Measurements from ENCODE around the gene TGM5. TPM values are rescaled to one million over a fixed set of nuclear protein-coding genes. Genes with fewer than 3 reads are reported as not detected.

TGM5 gene
- total RNA-seq, 1 donor = not detected

GRCh38 chr15:43277231-43277823 is 10.6 kb upstream of the TGM5 start:
- Histone ChIP-seq H3K27ac (ENCODE audit: low read depth, low read length) (no peak overlapping the region), H2AFZ (ENCODE audit: low read length) (no peak overlapping the region), H4K20me1 (ENCODE audit: insufficient read depth, low read length) (no peaks in the 10 kb centered on the region), H3K4me1 (ENCODE audit: insufficient read depth, low read length) (no peaks in the 10 kb centered on the region), H3K36me3 (ENCODE audit: insufficient read depth, low read length) (no peaks in the 10 kb centered on the region), H3K79me2 (ENCODE audit: insufficient read depth, low read length) (no peaks in the 10 kb centered on the region), H3K4me3 (ENCODE audit: insufficient read depth, low read length) (no peak overlapping the region), H3K27me3 (ENCODE audit: insufficient read depth, low read length) (peaks cover 56% of the 10 kb centered on the region), H3K4me2 (ENCODE audit: insufficient read depth, low read length) (no peak overlapping the region), H3K9me3 (ENCODE audit: low read depth, low read length) (no peaks in the 10 kb centered on the region)
- DNase-seq (ENCODE audit: insufficient read length, low spot score, missing footprints) = no peak
- TF ChIP-seq, protein P1, sequence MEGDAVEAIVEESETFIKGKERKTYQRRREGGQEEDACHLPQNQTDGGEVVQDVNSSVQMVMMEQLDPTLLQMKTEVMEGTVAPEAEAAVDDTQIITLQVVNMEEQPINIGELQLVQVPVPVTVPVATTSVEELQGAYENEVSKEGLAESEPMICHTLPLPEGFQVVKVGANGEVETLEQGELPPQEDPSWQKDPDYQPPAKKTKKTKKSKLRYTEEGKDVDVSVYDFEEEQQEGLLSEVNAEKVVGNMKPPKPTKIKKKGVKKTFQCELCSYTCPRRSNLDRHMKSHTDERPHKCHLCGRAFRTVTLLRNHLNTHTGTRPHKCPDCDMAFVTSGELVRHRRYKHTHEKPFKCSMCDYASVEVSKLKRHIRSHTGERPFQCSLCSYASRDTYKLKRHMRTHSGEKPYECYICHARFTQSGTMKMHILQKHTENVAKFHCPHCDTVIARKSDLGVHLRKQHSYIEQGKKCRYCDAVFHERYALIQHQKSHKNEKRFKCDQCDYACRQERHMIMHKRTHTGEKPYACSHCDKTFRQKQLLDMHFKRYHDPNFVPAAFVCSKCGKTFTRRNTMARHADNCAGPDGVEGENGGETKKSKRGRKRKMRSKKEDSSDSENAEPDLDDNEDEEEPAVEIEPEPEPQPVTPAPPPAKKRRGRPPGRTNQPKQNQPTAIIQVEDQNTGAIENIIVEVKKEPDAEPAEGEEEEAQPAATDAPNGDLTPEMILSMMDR (IDR thresholded peaks at IDR 0.05; ENCODE audit: extremely low read depth, low read depth, low read length) = no peak

DNA sequence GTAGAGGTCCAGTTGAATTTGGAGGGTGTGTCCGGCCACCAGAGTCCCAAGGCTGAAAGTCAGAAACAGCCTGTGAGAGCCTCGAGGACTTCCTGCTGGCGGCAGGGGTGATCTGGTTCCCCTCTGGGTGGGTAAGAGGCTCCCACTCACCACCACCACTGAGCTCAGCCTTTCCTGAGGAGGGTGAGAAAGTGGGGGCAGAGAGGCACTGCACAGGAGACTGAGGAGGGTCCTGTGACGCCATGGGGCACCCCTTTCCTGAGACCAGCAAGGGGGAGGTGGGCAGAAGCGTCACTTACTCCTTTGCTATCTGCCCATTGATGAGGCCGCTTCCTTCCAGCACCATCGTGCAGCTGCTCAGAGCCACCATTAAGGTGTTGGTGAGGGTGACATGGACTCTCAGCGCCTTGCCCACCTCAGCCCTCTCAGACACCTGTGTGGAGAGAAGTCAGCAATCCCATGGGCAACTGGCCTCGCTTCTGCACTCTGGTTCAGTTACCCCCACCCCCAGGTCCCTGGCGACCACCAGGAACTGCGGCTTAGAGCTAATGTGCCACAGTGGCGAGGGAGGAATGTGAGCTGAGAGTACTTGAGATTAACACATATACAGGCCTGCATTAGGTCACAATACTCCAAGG is 10.0 kb upstream of the TGM5 start:
- H4K20me1 ChIP-seq (ENCODE audit: insufficient read depth, low read length) = no peaks in the 10 kb centered on the region
- no peaks in the 10 kb centered on the region for H3K36me3 ChIP-seq (ENCODE audit: insufficient read depth, low read length)
- H3K4me2 ChIP-seq (ENCODE audit: insufficient read depth, low read length) = no peak overlapping the region
- no peaks in the 10 kb centered on the region for H3K9me3 ChIP-seq (ENCODE audit: low read depth, low read length)
- peaks cover 55% of the 10 kb centered on the region for H3K27me3 ChIP-seq (ENCODE audit: insufficient read depth, low read length)
- no peaks in the 10 kb centered on the region for H3K4me1 ChIP-seq (ENCODE audit: insufficient read depth, low read length)
- TF ChIP-seq, protein P1 (IDR thresholded peaks at IDR 0.05; ENCODE audit: extremely low read depth, low read depth, low read length) = no peak
- no peaks in the 10 kb centered on the region for H3K79me2 ChIP-seq (ENCODE audit: insufficient read depth, low read length)
- H3K4me3 ChIP-seq (ENCODE audit: insufficient read depth, low read length) = no peak overlapping the region
- H3K27ac ChIP-seq (ENCODE audit: low read depth, low read length) = no peak overlapping the region
- H2AFZ ChIP-seq (ENCODE audit: low read length) = no peak overlapping the region
- DNase-seq (ENCODE audit: insufficient read length, low spot score, missing footprints) = no peak

- peaks cover 53% of the 10 kb centered on the region for H3K27me3 ChIP-seq (ENCODE audit: insufficient read depth, low read length)
- no peak for DNase-seq (ENCODE audit: insufficient read length, low spot score, missing footprints)
- no peaks in the 10 kb centered on the region for H3K36me3 ChIP-seq (ENCODE audit: insufficient read depth, low read length)
- H3K79me2 ChIP-seq (ENCODE audit: insufficient read depth, low read length) = no peaks in the 10 kb centered on the region
- H4K20me1 ChIP-seq (ENCODE audit: insufficient read depth, low read length) = no peaks in the 10 kb centered on the region
- H3K9me3 ChIP-seq (ENCODE audit: low read depth, low read length) = no peaks in the 10 kb centered on the region
- no peak overlapping the region for H2AFZ ChIP-seq (ENCODE audit: low read length)
- H3K27ac ChIP-seq (ENCODE audit: low read depth, low read length) = no peak overlapping the region
- no peaks in the 10 kb centered on the region for H3K4me1 ChIP-seq (ENCODE audit: insufficient read depth, low read length)
- H3K4me2 ChIP-seq (ENCODE audit: insufficient read depth, low read length) = no peak overlapping the region
- TF ChIP-seq, protein P1 (IDR thresholded peaks at IDR 0.05; ENCODE audit: extremely low read depth, low read depth, low read length) = no peak
- H3K4me3 ChIP-seq (ENCODE audit: insufficient read depth, low read length) = no peak overlapping the region
Observed at GRCh38 chr15:43275740-43276562, 9.2 kb upstream of the TGM5 start.

GRCh38 chr15:43274136-43274535 is 7.4 kb upstream of the TGM5 start:
- Histone ChIP-seq H3K9me3 (ENCODE audit: low read depth, low read length) (no peaks in the 10 kb centered on the region), H4K20me1 (ENCODE audit: insufficient read depth, low read length) (no peaks in the 10 kb centered on the region), H3K27me3 (ENCODE audit: insufficient read depth, low read length) (peaks cover 57% of the 10 kb centered on the region), H3K27ac (ENCODE audit: low read depth, low read length) (no peak overlapping the region), H3K79me2 (ENCODE audit: insufficient read depth, low read length) (no peaks in the 10 kb centered on the region), H3K4me3 (ENCODE audit: insufficient read depth, low read length) (no peak overlapping the region), H3K4me1 (ENCODE audit: insufficient read depth, low read length) (no peaks in the 10 kb centered on the region), H2AFZ (ENCODE audit: low read length) (no peak overlapping the region), H3K36me3 (ENCODE audit: insufficient read depth, low read length) (no peaks in the 10 kb centered on the region), H3K4me2 (ENCODE audit: insufficient read depth, low read length) (no peak overlapping the region)
- TF ChIP-seq, protein P1 (IDR thresholded peaks at IDR 0.05; ENCODE audit: extremely low read depth, low read depth, low read length) = no peak
- no peak for DNase-seq (ENCODE audit: insufficient read length, low spot score, missing footprints)
